ENCODE data around the gene ACTL10.

DNA sequence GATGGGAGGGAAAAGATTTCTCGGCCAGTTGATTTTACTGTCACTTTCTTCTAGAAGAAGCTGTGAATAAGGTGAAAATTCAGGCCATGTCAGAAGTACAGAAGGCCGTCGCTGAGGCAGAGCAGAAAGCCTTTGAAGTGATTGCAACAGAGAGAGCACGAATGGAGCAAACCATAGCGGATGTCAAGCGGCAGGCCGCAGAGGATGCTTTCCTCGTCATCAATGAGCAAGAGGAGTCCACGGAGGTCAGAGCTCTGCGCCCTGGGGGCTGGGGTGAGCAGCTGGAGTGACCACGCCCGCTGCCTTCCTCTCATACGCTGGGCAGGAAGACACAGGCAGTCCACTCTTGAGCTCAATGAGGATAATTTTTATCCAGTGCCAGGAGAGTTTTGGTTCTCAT lies 26.5 kb upstream of the ACTL10 start:
- TF ChIP-seq, protein P1, sequence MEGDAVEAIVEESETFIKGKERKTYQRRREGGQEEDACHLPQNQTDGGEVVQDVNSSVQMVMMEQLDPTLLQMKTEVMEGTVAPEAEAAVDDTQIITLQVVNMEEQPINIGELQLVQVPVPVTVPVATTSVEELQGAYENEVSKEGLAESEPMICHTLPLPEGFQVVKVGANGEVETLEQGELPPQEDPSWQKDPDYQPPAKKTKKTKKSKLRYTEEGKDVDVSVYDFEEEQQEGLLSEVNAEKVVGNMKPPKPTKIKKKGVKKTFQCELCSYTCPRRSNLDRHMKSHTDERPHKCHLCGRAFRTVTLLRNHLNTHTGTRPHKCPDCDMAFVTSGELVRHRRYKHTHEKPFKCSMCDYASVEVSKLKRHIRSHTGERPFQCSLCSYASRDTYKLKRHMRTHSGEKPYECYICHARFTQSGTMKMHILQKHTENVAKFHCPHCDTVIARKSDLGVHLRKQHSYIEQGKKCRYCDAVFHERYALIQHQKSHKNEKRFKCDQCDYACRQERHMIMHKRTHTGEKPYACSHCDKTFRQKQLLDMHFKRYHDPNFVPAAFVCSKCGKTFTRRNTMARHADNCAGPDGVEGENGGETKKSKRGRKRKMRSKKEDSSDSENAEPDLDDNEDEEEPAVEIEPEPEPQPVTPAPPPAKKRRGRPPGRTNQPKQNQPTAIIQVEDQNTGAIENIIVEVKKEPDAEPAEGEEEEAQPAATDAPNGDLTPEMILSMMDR (conservative IDR thresholded peaks at IDR 0.05; ENCODE audit: low read length), result no peak
- TF ChIP-seq EZH2phosphoT487 (IDR thresholded peaks at IDR 0.05; ENCODE audit: borderline replicate concordance, low read depth, low read length), result no peak
